Breast epithelium (tissue), 3 donors: Measurements from ENCODE around the gene UBE2K.

Experiments used
- CTCF ChIP-seq, 3 donors: fragments of 450-650 bp; IDR thresholded peaks; one replicate each; pipeline ENCODE4 v1.5.1; 2016 to 2017; ENCODE audit warnings: antibody characterized with exemption in 3 of 3, mild to moderate bottlenecking in 3 of 3, moderate library complexity in 3 of 3
- POLR2A ChIP-seq: fragments of 450-650 bp; IDR thresholded peaks from one replicate; pipeline ENCODE4 v1.6.1; 2016; ENCODE audit warnings: antibody characterized with exemption, mild to moderate bottlenecking, moderate library complexity

- TF ChIP-seq CTCF (IDR thresholded peaks at IDR 0.05) (no peak), POLR2A (no peak)
Observed at GRCh38 chr4:39759569-39759968, 61.6 kb downstream of the UBE2K start.
